ENCODE results near the gene RBM17.
"Not testable (repeated sequence)": the region's sequence is repeated elsewhere in the genome, so short reads cannot be mapped to it uniquely, and the experiment has no call there.

RBM17 gene

DNA sequence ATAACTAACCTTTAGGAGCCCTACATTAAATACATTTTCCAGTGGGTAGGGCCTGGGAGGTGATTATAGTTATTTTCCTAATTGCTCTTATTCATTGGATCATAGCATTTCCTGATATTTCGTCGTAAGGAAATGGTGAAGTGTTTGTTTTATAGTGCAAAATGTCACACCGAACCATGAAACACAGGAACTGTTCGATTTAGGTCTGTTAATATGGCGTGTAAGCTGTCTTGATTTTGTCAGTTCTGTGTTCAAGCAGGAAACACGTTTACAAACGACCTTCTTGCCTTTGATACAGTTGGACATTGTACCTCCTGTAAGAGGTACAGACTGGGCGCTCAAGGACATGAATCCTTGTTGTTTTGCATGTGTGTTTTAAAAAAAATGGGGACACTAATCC, 14.8 kb downstream of the RBM17 start:
- TF ChIP-seq ZNF274 (IDR thresholded peaks at IDR 0.05; ENCODE audit: low read depth, low read length), result no peak

DNA sequence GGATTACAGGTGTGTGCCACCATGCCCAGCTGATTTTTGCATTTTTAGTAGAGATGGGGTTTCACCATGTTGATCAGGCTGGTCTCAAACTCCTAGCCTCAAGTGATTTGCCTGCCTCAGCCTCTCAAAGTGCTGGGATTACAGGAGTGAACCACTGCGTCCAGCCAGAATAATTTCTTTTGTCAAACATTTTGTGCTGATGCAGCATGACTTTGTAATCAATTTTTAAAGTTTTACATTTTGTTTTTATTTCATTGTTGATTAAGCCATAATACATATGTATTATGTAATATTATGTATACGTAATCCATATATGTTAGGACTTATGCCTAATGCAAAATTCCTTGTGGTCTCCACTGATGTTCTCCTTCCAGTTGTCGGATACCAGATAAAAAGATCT, 18.8 kb downstream of the RBM17 start:
- not testable (repeated sequence) for H3K4me3 ChIP-seq (ENCODE audit: low read length)

More for the DNA sequence above, 14.8 kb downstream of the RBM17 start:
- H3K4me3 ChIP-seq (ENCODE audit: low read length), result no peak overlapping the region

DNA sequence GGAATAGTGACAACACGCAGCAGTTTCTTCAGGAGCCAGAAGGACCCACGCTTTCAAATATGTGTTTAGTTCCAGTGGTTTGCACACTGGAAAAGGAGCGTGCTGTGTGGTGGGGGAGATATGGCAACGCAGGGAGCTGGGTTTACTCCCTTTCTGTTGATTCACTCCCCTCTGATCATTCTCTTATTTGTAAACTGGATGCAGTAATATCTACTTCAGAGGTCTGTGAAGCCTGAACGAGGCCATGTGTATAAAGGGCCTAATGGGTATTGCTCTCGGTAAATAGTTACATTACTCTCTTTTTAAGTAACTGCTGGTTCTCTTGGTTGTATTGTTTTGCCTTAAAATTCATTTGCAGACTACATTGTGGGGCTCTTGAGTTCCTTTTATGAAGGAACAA, 19.2 kb downstream of the RBM17 start:
- TF ChIP-seq ZNF274 (IDR thresholded peaks at IDR 0.05; ENCODE audit: low read depth, low read length), result no peak
- H3K4me3 ChIP-seq (ENCODE audit: low read length), result no peak overlapping the region

DNA sequence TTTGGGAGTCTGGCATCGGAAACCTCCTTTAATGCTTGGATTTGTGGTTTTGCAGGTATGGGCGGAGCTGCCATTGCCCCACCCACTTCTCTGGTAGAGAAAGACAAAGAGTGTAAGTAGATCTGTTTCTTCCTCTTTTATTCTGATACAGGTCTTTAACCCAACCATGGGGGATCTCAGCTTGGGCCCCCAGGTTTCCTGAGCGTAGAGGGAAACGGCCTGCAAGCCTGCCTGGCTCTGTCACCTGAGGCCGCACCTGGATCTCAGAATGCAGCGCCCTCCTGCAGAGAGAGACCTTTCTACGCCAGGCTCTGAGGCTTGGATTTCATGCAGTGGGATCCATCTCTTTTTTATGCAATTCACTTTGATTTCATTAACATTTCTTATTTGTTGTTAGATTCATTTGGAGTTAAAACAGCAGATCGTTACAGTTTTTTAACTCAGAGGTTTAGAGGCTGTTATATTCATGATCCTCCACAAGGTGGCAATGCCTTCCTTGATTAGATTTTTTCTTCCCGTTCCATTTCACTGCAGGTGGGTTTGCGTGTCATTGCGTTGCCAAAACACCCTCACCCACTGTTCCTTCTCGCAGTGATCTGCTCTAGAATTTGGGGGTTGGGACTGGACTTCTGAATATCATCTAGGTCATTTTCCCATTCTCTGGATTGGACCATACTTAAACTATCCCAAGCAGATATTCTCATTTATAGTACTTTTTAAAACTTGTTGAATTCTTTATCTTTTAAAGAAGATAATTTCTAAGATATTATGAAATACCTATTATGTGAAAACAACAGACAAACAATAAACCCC, 20.0 kb downstream of the RBM17 start:
- TF ChIP-seq ZNF274 (IDR thresholded peaks at IDR 0.05; ENCODE audit: low read depth, low read length), result no peak

DNA sequence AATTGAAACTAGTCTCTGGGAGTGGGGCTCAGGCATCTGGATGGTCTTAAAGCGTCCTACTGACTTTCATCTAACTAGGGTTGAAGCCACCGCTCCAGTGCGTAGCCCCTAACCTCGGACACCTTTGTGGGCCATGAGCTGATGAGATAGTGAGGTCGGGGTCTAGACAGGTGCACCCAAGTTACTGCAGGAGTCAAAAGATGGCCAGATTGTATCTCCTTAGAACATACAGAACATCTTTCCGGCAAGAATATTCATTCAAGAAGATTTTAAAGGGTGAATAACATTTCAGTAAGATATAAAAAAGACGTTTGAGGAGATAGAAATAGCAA, 20.6 kb downstream of the RBM17 start:
- H3K4me3 ChIP-seq (ENCODE audit: low read length), result no peak overlapping the region
- no peak for TF ChIP-seq ZNF274 (IDR thresholded peaks at IDR 0.05; ENCODE audit: low read depth, low read length)

More for the DNA sequence above, 20.0 kb downstream of the RBM17 start:
- H3K4me3 ChIP-seq (ENCODE audit: low read length), result no peak overlapping the region

DNA sequence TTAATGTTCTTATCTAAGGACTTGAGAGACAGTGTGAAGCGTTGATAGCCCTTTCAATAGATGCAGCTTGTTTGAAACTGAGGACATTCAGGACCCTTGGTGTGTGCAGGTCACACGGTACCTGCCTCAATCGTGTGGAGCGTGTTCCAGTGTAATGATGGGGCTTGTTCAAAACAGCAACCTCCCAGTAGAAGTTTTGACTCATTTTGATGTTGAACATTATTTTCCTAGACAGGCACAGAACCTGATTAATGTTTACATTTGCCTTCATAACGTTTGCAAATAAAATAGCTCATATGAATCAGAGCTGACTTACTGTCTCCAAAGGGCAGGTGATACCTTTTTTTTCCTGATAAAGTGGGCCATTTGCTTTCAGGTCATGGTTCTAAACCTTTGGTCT, 21.3 kb downstream of the RBM17 start:
- no peak for TF ChIP-seq ZNF274 (IDR thresholded peaks at IDR 0.05; ENCODE audit: low read depth, low read length)
- H3K4me3 ChIP-seq (ENCODE audit: low read length), result no peak overlapping the region

DNA sequence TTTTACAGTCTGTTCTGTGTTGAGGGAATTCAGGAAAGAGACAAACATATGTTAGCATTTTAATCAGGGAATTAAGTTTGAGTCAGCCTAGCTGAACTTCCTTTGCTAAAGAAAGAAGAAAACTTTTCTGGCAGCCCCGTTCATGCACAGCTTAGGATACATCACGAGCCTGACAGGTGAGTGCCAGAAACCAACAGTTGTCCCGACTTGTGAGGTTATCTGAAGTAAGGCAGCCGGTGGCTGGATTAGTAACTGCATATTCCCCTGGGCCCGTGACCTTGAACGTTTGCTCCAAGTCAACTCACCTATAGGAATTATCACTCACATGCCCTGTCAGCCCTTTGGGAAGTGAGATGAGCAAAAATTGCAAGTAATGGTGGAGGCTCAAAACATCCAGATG, 24.1 kb downstream of the RBM17 start:
- TF ChIP-seq ZNF274 (IDR thresholded peaks at IDR 0.05; ENCODE audit: low read depth, low read length), result no peak
- H3K4me3 ChIP-seq (ENCODE audit: low read length), result no peak overlapping the region

DNA sequence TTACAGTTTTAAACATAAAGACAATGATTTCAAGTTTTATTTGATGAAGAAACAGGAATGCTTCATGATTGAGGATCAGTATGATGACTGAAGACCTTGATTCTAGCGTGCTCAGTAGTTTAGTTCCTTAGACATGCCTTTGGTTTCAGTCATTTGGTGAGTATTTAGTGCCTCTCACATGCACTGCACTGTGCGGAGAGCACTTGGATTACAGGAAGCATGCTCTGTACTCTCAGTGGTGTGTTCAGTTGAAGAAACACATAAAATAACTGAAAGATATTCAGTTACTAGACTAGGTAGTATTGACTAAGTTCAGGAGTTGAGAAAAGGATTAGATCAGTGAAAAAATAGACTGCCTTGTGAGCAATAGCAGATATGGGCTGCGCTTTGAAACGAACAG, 25.5 kb downstream of the RBM17 start:
- no peak overlapping the region for H3K4me3 ChIP-seq (ENCODE audit: low read length)
- TF ChIP-seq ZNF274 (IDR thresholded peaks at IDR 0.05; ENCODE audit: low read depth, low read length), result no peak

DNA sequence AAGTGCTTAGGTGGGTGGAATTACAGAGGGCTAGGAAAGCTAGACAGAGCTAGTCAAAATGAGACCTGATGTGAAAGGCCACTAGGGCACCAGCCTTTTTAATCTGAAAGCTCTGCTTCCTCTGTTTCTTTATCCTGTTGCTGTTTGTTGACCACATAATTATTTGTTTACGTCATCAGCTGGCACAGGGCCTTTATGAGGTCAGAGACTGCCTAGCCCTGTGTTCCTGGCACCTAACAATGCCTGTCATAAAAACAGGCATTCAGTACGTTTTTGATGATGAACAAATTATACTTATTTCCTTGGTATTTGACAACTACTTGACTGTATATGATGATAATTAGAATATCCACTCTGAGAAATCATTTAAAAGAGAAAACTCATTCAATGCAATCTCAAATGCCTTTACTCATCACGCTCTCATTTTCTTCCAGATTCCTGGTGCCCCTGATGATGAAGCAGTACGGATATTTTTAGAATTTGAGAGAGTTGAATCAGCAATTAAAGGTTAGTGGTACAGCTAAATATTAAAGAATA, 26.0 kb downstream of the RBM17 start:
- H3K4me3 ChIP-seq (ENCODE audit: low read length), result no peak overlapping the region
- no peak for TF ChIP-seq ZNF274 (IDR thresholded peaks at IDR 0.05; ENCODE audit: low read depth, low read length)

DNA sequence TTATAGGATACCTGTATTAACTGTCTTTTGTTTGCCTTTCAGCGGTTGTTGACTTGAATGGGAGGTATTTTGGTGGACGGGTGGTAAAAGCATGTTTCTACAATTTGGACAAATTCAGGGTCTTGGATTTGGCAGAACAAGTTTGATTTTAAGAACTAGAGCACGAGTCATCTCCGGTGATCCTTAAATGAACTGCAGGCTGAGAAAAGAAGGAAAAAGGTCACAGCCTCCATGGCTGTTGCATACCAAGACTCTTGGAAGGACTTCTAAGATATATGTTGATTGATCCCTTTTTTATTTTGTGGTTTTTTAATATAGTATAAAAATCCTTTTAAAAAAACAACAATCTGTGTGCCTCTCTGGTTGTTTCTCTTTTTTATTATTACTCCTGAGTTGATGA, 26.6 kb downstream of the RBM17 start:
- no peak for TF ChIP-seq ZNF274 (IDR thresholded peaks at IDR 0.05; ENCODE audit: low read depth, low read length)
- H3K4me3 ChIP-seq (ENCODE audit: low read length), result no peak overlapping the region

DNA sequence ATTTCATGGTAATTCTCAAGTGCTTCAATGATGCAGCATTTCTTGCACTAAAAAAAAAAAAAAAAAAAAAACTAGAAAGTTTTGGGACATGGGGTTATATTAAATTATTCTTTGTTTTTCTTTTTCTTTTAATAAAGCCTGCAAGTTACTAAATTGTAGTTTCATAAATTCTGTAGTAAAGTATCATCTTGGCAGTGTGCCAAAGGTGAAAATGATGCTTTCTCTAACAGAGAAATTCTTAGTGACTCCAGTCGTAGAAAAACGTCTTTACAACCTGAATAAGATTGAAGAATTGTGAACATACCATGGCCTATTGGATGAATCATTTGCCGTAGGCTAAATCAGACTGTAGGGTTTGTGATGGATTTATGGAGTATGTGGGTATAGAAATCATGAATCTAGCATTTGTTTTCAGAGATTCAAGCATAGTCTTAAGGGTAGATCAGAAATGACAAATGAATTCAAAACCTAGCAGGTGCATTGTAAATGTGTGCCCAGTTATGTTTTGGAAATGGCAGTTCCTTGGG, 27.1 kb downstream of the RBM17 start:
- TF ChIP-seq ZNF274 (IDR thresholded peaks at IDR 0.05; ENCODE audit: low read depth, low read length), result no peak
- H3K4me3 ChIP-seq (ENCODE audit: low read length), result no peak overlapping the region

DNA sequence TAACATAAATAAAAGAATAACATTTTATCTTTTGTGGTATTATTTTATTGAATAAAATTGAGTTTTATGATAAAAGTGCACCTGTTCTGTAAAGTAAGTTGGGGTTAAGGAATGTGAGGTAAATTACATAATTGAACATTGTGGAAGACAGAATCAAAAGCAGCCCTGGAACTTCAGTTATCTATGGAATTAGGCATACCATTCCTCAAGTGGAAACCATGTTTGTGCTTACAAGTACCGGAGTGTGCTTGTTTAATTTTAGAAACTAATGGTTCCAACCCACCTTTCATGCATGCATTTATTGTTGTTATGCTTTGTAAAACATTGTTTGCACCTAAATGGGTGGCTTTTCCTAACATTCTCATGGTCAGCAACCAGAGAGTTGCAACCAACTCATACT, 28.0 kb downstream of the RBM17 start:
- no peak for TF ChIP-seq ZNF274 (IDR thresholded peaks at IDR 0.05; ENCODE audit: low read depth, low read length)
- no peak overlapping the region for H3K4me3 ChIP-seq (ENCODE audit: low read length)

DNA sequence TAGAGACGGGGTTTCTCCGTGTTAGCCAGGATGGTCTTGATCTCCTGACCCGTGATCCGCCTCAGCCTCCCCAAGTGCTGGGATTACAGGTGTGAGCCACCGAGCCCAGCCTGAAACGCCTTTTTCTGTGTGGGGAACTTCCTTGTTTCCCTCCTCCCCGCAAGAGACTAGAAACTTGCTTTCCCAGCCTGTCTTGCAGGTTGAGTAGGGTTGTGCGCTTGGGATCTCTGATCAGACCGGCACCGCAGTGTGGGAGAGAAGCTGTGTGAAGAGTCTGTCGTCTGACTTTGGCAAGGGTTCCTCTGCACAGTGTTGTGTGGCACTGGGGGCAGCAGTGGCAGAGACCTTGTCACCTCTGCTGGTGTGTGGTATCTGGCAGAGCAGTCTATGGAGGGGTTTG, 28.9 kb downstream of the RBM17 start:
- no peak for TF ChIP-seq ZNF274 (IDR thresholded peaks at IDR 0.05; ENCODE audit: low read depth, low read length)
- H3K4me3 ChIP-seq (ENCODE audit: low read length), result no peak overlapping the region

DNA sequence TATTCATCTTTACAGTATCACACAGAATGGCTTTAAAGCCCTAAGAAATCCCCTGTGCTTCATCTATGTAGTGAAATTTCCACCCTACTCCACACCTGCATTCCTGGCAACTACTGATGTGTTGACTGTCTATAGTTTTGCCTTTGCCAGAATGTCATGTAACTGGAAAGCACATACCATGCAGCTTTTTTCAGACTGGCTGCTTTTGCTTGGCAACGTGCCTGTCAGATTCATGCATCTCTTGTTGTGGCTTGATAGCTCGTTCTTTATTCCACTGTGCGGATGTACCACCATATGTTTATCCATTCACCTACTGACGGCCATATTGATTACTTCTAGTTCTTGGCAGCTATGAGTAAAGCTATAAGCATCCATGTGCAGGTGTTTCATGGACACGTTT, 30.6 kb downstream of the RBM17 start:
- TF ChIP-seq ZNF274 (IDR thresholded peaks at IDR 0.05; ENCODE audit: low read depth, low read length), result no peak
- H3K4me3 ChIP-seq (ENCODE audit: low read length), result no peak overlapping the region

DNA sequence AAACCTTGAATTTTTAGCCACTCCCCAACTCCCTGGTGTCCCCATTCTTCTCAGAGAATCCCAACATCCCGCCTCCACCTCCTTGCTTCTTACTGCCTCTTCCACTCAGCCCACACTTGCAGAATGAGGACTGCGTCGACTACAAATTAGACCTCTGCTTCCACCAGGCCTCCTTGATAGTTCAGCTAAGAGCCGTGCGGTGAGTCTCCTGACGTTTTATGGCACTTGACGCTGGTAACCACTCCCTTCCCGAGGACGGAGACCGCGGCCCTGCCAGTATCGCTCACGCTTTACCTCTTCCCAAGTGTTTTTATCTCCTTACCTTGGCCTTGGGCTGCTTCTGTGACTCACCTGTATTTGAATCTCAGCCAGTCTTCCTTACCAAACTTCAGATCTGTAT, 31.1 kb downstream of the RBM17 start:
- no peak for TF ChIP-seq ZNF274 (IDR thresholded peaks at IDR 0.05; ENCODE audit: low read depth, low read length)
- no peak overlapping the region for H3K4me3 ChIP-seq (ENCODE audit: low read length)

DNA sequence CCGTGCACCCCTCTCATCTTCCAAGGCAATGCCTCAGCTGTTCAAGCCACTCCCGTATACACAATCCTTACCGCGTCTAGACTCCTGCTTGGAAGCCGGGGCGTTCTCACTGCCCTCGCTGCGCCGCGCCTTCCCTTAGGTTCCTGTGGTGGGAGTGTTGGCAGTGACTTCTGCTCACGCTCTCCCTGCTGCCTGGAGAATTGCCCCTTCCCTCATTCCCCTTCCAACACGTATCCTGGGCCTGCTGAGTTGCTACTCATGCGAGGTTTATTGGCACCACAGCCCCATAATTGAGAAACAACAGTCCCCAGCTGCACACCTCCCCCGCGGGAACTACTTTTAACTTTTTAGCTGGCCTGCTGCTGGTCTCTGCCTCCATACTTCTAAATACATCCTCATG, 31.9 kb downstream of the RBM17 start:
- TF ChIP-seq ZNF274 (IDR thresholded peaks at IDR 0.05; ENCODE audit: low read depth, low read length), result no peak
- H3K4me3 ChIP-seq (ENCODE audit: low read length), result no peak overlapping the region
